Progenitor cell of endocrine pancreas (in vitro differentiated cells): ENCODE measurements around the gene CDK14. TPM values are rescaled to one million over a fixed set of nuclear protein-coding genes. Genes with fewer than 3 reads are reported as not detected.

Experiments
- DNase-seq: peaks from one replicate; pipeline ENCODE4 v3.0.0; 2021; ENCODE audit warnings: low spot score; ENCODE audit not compliant: unreplicated experiment
- H3K27ac Mint-ChIP-seq: 2 replicates; pipeline ENCODE4 v1.8.0; 2021; ENCODE audit warnings: mild to moderate bottlenecking, moderate library complexity, mixed read lengths
- H3K27me3 Mint-ChIP-seq: 2 replicates; pipeline ENCODE4 v1.8.0; 2021; ENCODE audit warnings: mixed read lengths
- H3K36me3 Mint-ChIP-seq: 2 replicates; pipeline ENCODE4 v1.8.0; 2022; ENCODE audit warnings: mixed read lengths; ENCODE audit not compliant: insufficient read depth
- H3K4me1 Mint-ChIP-seq: 2 replicates; pipeline ENCODE4 v1.8.0; 2021; ENCODE audit warnings: low read depth, mixed read lengths
- H3K4me3 Mint-ChIP-seq: 2 replicates; pipeline ENCODE4 v1.8.0; 2021; ENCODE audit warnings: low read depth, mild to moderate bottlenecking, moderate library complexity, mixed read lengths
- H3K9me3 Mint-ChIP-seq: 2 replicates; pipeline ENCODE4 v1.8.0; 2021; ENCODE audit warnings: low read depth, mixed read lengths
- CTCF ChIP-seq: fragments of 200-600 bp; sonication (generic); IDR thresholded peaks from one replicate; pipeline ENCODE4 v1.5.0; 2021; ENCODE audit warnings: antibody characterized with exemption, mild to moderate bottlenecking; ENCODE audit not compliant: unreplicated experiment
- total RNA-seq: library from RNA; stranded (reverse); gene quantifications from 2 replicates; pipeline ENCODE4 v1.2.1, GENCODE V29; 2021

The CDK14 gene
- total RNA-seq, 1 donor from 2014 or later: 117 TPM

GRCh38 chr7:91112902-91113341 lies 516.8 kb downstream of the CDK14 start:
- no peak for DNase-seq
- Mint-ChIP-seq H3K9me3 (no peaks in the 10 kb centered on the region), H3K27me3 (no peaks in the 10 kb centered on the region), H3K27ac (no peak overlapping the region), H3K36me3 (peaks cover 5% of the 10 kb centered on the region), H3K4me1 (no peaks in the 10 kb centered on the region), H3K4me3 (no peak overlapping the region)
- no peak for TF ChIP-seq CTCF

GRCh38 chr7:91114232-91114631 lies 518.1 kb downstream of the CDK14 start:
- H3K9me3 Mint-ChIP-seq: no peaks in the 10 kb centered on the region
- no peaks in the 10 kb centered on the region for H3K4me1 Mint-ChIP-seq
- no peak for DNase-seq
- H3K27ac Mint-ChIP-seq: no peak overlapping the region
- peaks cover 5% of the 10 kb centered on the region for H3K36me3 Mint-ChIP-seq
- no peak overlapping the region for H3K4me3 Mint-ChIP-seq
- no peak for TF ChIP-seq CTCF
- H3K27me3 Mint-ChIP-seq: no peaks in the 10 kb centered on the region

GRCh38 chr7:91126762-91127161 lies 530.6 kb downstream of the CDK14 start:
- no peak for TF ChIP-seq CTCF
- Mint-ChIP-seq H3K9me3 (no peaks in the 10 kb centered on the region), H3K27me3 (no peaks in the 10 kb centered on the region), H3K36me3 (peaks cover 12% of the 10 kb centered on the region), H3K27ac (no peak overlapping the region), H3K4me3 (no peak overlapping the region), H3K4me1 (peaks cover 4% of the 10 kb centered on the region)
- DNase-seq: no peak

GRCh38 chr7:91127325-91127724 lies 531.2 kb downstream of the CDK14 start:
- Mint-ChIP-seq H3K27ac (no peak overlapping the region), H3K36me3 (peaks cover 12% of the 10 kb centered on the region), H3K4me3 (no peak overlapping the region), H3K27me3 (no peaks in the 10 kb centered on the region), H3K9me3 (no peaks in the 10 kb centered on the region), H3K4me1 (peaks cover 4% of the 10 kb centered on the region)
- DNase-seq: no peak
- no peak for TF ChIP-seq CTCF

- Mint-ChIP-seq H3K27me3 (no peaks in the 10 kb centered on the region), H3K4me3 (no peak overlapping the region), H3K27ac (no peak overlapping the region), H3K36me3 (peaks cover 9% of the 10 kb centered on the region), H3K4me1 (peaks cover 4% of the 10 kb centered on the region), H3K9me3 (no peaks in the 10 kb centered on the region)
- DNase-seq: no peak
- TF ChIP-seq CTCF: no peak
Measured at GRCh38 chr7:91127959-91128358, 531.8 kb downstream of the CDK14 start.
